IMR-90 (cell line): Measurements from ENCODE around the gene SLC26A8. TPM values are rescaled to one million over a fixed set of nuclear protein-coding genes. Genes with fewer than 3 reads are reported as not detected.

Experiments
- ATAC-seq: fragments of 200-7000 bp; cut with Tn5 transposase; 2 replicates; pipeline ENCODE4 v1.9.1; 2020; ENCODE audit warnings: low read depth, mild to moderate bottlenecking, moderate library complexity
- BruUV-seq: library from RNA; stranded (reverse); fragments of 400-500 nt; replicated peaks from 2 replicates; lab custom pipeline; 2021; lab: Mats Ljungman, UMichigan
- CTCF ChIA-PET: fragments of 300-600 bp; formaldehyde crosslinking; extraction: SDS; loops from one replicate; lab custom pipeline; 2021; ENCODE audit warnings: antibody characterized with exemption; lab: Yijun Ruan, JAX
- POLR2A ChIA-PET: fragments of 300-600 bp; sonication (Branson Sonifier 250); formaldehyde crosslinking; loops from one replicate; lab custom pipeline; 2022; ENCODE audit warnings: antibody characterized with exemption; ENCODE audit not compliant: unreplicated experiment; lab: Charles Lee
- DNase-seq: peaks from one replicate; pipeline ENCODE4 v3.0.0; 2013
- H2AFZ ChIP-seq: replicated peaks from 2 replicates; pipeline ENCODE3; 2013; ENCODE audit warnings: low read length, mild to moderate bottlenecking; ENCODE audit not compliant: poor library complexity
- H2AK5ac ChIP-seq: 2 replicates; pipeline ENCODE4 v1.6.1; 2013; ENCODE audit warnings: low read depth, low read length, inconsistent platforms
- H2AK9ac ChIP-seq: replicated peaks from 2 replicates; pipeline ENCODE3; 2013; ENCODE audit warnings: mild to moderate bottlenecking, low read depth, low read length, moderate library complexity; ENCODE audit not compliant: poor library complexity
- H2BK120ac ChIP-seq: 2 replicates; pipeline ENCODE4 v1.6.1; 2013; ENCODE audit warnings: low read depth, low read length, inconsistent platforms
- H2BK15ac ChIP-seq: 3 replicates; pipeline ENCODE4 v1.6.1; 2013; ENCODE audit warnings: low read depth, low read length, inconsistent platforms
- H2BK20ac ChIP-seq: 2 replicates; pipeline ENCODE4 v1.6.1; 2013; ENCODE audit warnings: low read depth, mild to moderate bottlenecking, inconsistent platforms, low read length, moderate library complexity
- H2BK5ac ChIP-seq: 2 replicates; pipeline ENCODE4 v1.6.1; 2013; ENCODE audit warnings: mild to moderate bottlenecking, low read depth, low read length, inconsistent platforms; ENCODE audit not compliant: poor library complexity, severe bottlenecking
- H3K14ac ChIP-seq: replicated peaks from 2 replicates; pipeline ENCODE4 v1.6.1; 2013; ENCODE audit warnings: low read depth, low read length, inconsistent platforms
- H3K18ac ChIP-seq: 2 replicates; pipeline ENCODE4 v1.6.1; 2013; ENCODE audit warnings: low read depth, low read length, control low read depth
- H3K23ac ChIP-seq: 2 replicates; pipeline ENCODE4 v1.6.1; 2013; ENCODE audit warnings: low read depth, low read length, inconsistent platforms
- H3K27ac ChIP-seq: 2 replicates; pipeline ENCODE4 v1.5.1; 2013; ENCODE audit warnings: mild to moderate bottlenecking, control low read depth, low read length; ENCODE audit not compliant: insufficient read depth
- H3K27me3 ChIP-seq: 2 replicates; pipeline ENCODE4 v1.6.1; 2013; ENCODE audit warnings: low read length; ENCODE audit not compliant: control insufficient read depth, insufficient read depth
- H3K36me3 ChIP-seq: 2 replicates; pipeline ENCODE4 v1.6.1; 2013; ENCODE audit warnings: low read length, mixed read lengths; ENCODE audit not compliant: control insufficient read depth, insufficient read depth
- H3K4ac ChIP-seq: 2 replicates; pipeline ENCODE4 v1.6.1; 2013; ENCODE audit warnings: low read depth, low read length, inconsistent platforms
- H3K4me1 ChIP-seq: 2 replicates; pipeline ENCODE4 v1.6.1; 2013; ENCODE audit warnings: low read length, mixed read lengths; ENCODE audit not compliant: control insufficient read depth, insufficient read depth
- H3K4me2 ChIP-seq: 2 replicates; pipeline ENCODE4 v1.6.1; 2013; ENCODE audit warnings: low read depth, mild to moderate bottlenecking, control low read depth, low read length, moderate library complexity
- H3K4me3 ChIP-seq: 2 replicates; pipeline ENCODE4 v1.5.1; 2013; ENCODE audit warnings: low read depth, mild to moderate bottlenecking, control low read depth, low read length, moderate library complexity; ENCODE audit not compliant: insufficient read depth
- H3K56ac ChIP-seq: 2 replicates; pipeline ENCODE4 v1.6.1; 2013; ENCODE audit warnings: low read length, inconsistent platforms; ENCODE audit not compliant: insufficient read depth; ENCODE audit errors: extremely low read depth
- H3K79me1 ChIP-seq, 2 experiments: 2 replicates each; pipeline ENCODE4 v1.6.1; 2013; ENCODE audit warnings: low read length in 2 of 2, inconsistent platforms in 1 of 2, low read depth in 1 of 2
- H3K9ac ChIP-seq: 2 replicates; pipeline ENCODE4 v1.6.1; 2013; ENCODE audit warnings: low read depth, low read length, control low read depth
- H3K9me1 ChIP-seq: 2 replicates; pipeline ENCODE4 v1.6.1; 2013; ENCODE audit warnings: low read length, inconsistent platforms; ENCODE audit not compliant: insufficient read depth
- H3K9me3 ChIP-seq: 2 replicates; pipeline ENCODE4 v1.6.1; 2013; ENCODE audit warnings: low read length; ENCODE audit not compliant: control insufficient read depth, insufficient read depth
- H4K20me1 ChIP-seq: 2 replicates; pipeline ENCODE4 v1.6.1; 2013; ENCODE audit warnings: low read length, inconsistent platforms; ENCODE audit not compliant: insufficient read depth
- H4K5ac ChIP-seq: 2 replicates; pipeline ENCODE4 v1.6.1; 2013; ENCODE audit warnings: mild to moderate bottlenecking, low read depth, low read length, control low read depth
- H4K8ac ChIP-seq, 2 experiments: 2 replicates each; pipeline ENCODE4 v1.6.1; 2013; ENCODE audit warnings: low read depth in 2 of 2, low read length in 2 of 2, control low read depth in 1 of 2, inconsistent platforms in 1 of 2
- H4K91ac ChIP-seq: 2 replicates; pipeline ENCODE4 v1.6.1; 2013; ENCODE audit warnings: low read depth, low read length, inconsistent platforms; ENCODE audit not compliant: insufficient read depth
- RAD21 ChIP-seq: IDR thresholded peaks from 2 replicates; pipeline ENCODE4 v1.6.1; 2012; ENCODE audit warnings: low read length, improper control_type of control experiment
- WGBS, 2 experiments: methylation state at CpG; one replicate each; pipeline versions ENCODE4 v1.1.5 to v1.1.7; 2013; ENCODE audit warnings: missing lambda C conversion rate in 2 of 2; ENCODE audit not compliant: insufficient read length in 1 of 2; ENCODE audit errors: extremely low coverage in 2 of 2; 5-methylcytosine and 5-hydroxymethylcytosine counted together
- dilution Hi-C: fragments of 300-500 bp; cut with HindIII; formaldehyde crosslinking; loops from one replicate; pipeline ENCODE4 v1.14.3; 2018; ENCODE audit warnings: low sequenced_read_pairs; ENCODE audit not compliant: unreplicated experiment
- in situ Hi-C: fragments of 300-500 bp; cut with MboI; formaldehyde crosslinking; loops from 3 replicates; pipeline ENCODE4 v1.14.3; 2019; ENCODE audit warnings: low sequenced_read_pairs, inconsistent platforms, mixed read lengths
- intact Hi-C: fragments of 100-400 bp; cut with micrococcal nuclease; formaldehyde crosslinking; loops from 2 replicates; pipeline ENCODE4 v1.10.0; 2022
- polyA plus RNA-seq, 3 experiments: library from polyadenylated mRNA; depleted of rRNA; stranded (reverse); fragments of >200 nt; gene quantifications; 2 replicates each; pipeline ENCODE4 v1.2.3, GENCODE V29; 2012; ENCODE audit warnings: low replicate concordance in 1 of 3
- total RNA-seq: library from RNA; depleted of rRNA; stranded (reverse); fragments of >200 nt; gene quantifications from 2 replicates; pipeline ENCODE4 v1.2.3, GENCODE V29; 2012

Gene SLC26A8
- total and polyA plus RNA-seq, 2 of the 4 experiments (the other 2 are of a cell fraction), result 0.07 TPM; not detected in 1

DNA sequence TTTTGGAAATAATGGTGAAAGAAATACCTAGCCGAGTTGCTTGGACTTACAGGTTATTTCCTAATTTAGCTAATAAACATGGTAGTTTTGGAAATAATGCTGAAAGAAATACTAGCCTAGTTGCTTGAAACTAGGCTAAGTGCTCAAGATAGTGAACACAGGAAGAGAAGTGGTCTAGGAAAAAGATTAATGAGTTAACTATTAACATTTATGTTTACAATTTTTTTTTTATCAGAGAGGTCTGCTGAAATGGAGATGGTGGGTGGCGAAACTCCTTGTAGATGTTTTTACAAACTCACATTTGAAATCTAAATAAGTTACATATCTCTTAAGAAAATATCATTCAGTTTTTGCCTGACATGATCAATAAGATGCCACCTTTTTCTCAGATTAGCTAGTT lies 42.4 kb upstream of the SLC26A8 start:
- intact Hi-C loops (loop anchor here (5.0 kb wide), 1 partner anchor 40 kb away; the partner anchor contains the start of gene MAPK14), dilution Hi-C loops (no loop called here), in situ Hi-C loops (no loop called here)
- ATAC-seq (no peak), DNase-seq (no peak)
- no peak overlapping the region for H4K91ac ChIP-seq
- H3K23ac ChIP-seq, result 0 out of 2 replicates have a peak overlapping the region, but pooled peaks have one; percentile 45
- no peaks in the 10 kb centered on the region for H3K36me3 ChIP-seq
- BruUV-seq, result no TSS peak
- peaks cover 31 to 77% of the 10 kb centered on the region in 2 experiments for H3K79me1 ChIP-seq
- H3K27me3 ChIP-seq, result no peaks in the 10 kb centered on the region
- no peak overlapping the region for H3K27ac ChIP-seq
- no peak overlapping the region for H3K4ac ChIP-seq
- H3K56ac ChIP-seq, result no peak overlapping the region
- H4K20me1 ChIP-seq, result peaks cover 64% of the 10 kb centered on the region
- H3K9me3 ChIP-seq, result no peaks in the 10 kb centered on the region
- H3K9me1 ChIP-seq, result peaks cover 6% of the 10 kb centered on the region
- no peak overlapping the region for H3K9ac ChIP-seq
- ChIA-PET POLR2A (no interaction called here), CTCF (interaction anchor here (0.6 kb wide), 1 partner anchor 108 kb away, joined by 3 read pairs; no protein-coding TSS in a partner anchor)
- no peak overlapping the region for H3K4me3 ChIP-seq
- no peak overlapping the region for H3K18ac ChIP-seq
- no peak overlapping the region for H2AK5ac ChIP-seq
- H2AK9ac ChIP-seq, result no peak overlapping the region
- H4K5ac ChIP-seq, result no peak overlapping the region
- no CpG with 5 or more reads among the region's 2 CpGs for WGBS, 2 experiments
- no peak overlapping the region for H3K4me2 ChIP-seq
- H3K4me1 ChIP-seq, result peaks cover 9% of the 10 kb centered on the region
- H2BK120ac ChIP-seq, result no peak overlapping the region
- H2BK20ac ChIP-seq, result no peak overlapping the region
- H4K8ac ChIP-seq, result no peak overlapping the region
- TF ChIP-seq RAD21, result no peak
- no peak overlapping the region for H2BK5ac ChIP-seq
- H3K14ac ChIP-seq, result no peak overlapping the region
- H2AFZ ChIP-seq, result no peak overlapping the region
- no peak overlapping the region for H2BK15ac ChIP-seq
